CD14-positive monocyte (primary cell): ENCODE measurements around the gene SLC38A8. TPM values are rescaled to one million over a fixed set of nuclear protein-coding genes. Genes with fewer than 3 reads are reported as not detected.

Experiments
- DNase-seq, 3 donors: peaks; one replicate each; pipeline ENCODE4 v3.0.0-alpha.2; 2011 to 2022
- H2AFZ ChIP-seq: 2 replicates; pipeline ENCODE4 v1.6.0; 2012; ENCODE audit warnings: mild to moderate bottlenecking, low read depth, low read length, inconsistent platforms; ENCODE audit not compliant: insufficient read depth, poor library complexity, severe bottlenecking
- H3K27ac ChIP-seq, 2 donors: 1 replicate in 1 of 2; 2 replicates in 1 of 2; pipeline ENCODE4 v1.5.1; 2012 to 2013; ENCODE audit warnings: low read length in 2 of 2, control low read depth in 1 of 2, inconsistent platforms in 1 of 2, low read depth in 1 of 2, mild to moderate bottlenecking in 1 of 2
- H3K27me3 ChIP-seq, 2 donors: one replicate each; pipeline versions ENCODE4 v1.6.0 to v1.6.1; 2011 to 2013; ENCODE audit warnings: low read length in 2 of 2; ENCODE audit not compliant: control insufficient read depth in 2 of 2, insufficient read depth in 2 of 2
- H3K36me3 ChIP-seq, 2 donors: replicated peaks in 1 of 2; 1 replicate in 1 of 2; 2 replicates in 1 of 2; pipeline versions ENCODE4 v1.5.1 to v1.6.1; 2012 to 2013; ENCODE audit warnings: low read length in 2 of 2, control low read depth in 1 of 2, inconsistent platforms in 1 of 2, mild to moderate bottlenecking in 1 of 2; ENCODE audit not compliant: insufficient read depth in 2 of 2, control insufficient read depth in 1 of 2
- H3K4me1 ChIP-seq, 2 donors: 1 replicate in 1 of 2; 2 replicates in 1 of 2; pipeline versions ENCODE4 v1.5.1 to v1.6.1; 2012 to 2013; ENCODE audit warnings: low read length in 2 of 2, control low read depth in 1 of 2, inconsistent platforms in 1 of 2, mild to moderate bottlenecking in 1 of 2, moderate library complexity in 1 of 2; ENCODE audit not compliant: insufficient read depth in 2 of 2, control insufficient read depth in 1 of 2
- H3K4me2 ChIP-seq: replicated peaks from 2 replicates; pipeline ENCODE3; 2012; ENCODE audit warnings: low read length, moderate library complexity, mild to moderate bottlenecking; ENCODE audit not compliant: poor library complexity, severe bottlenecking; ENCODE audit errors: extremely low read depth
- H3K4me3 ChIP-seq, 3 experiments: fragments of 200-600 bp in 1 of 3; sonication (generic) in 1 of 3; replicated peaks in 1 of 3; 1 replicate in 2 of 3; 2 replicates in 1 of 3; pipeline ENCODE4 v1.5.1; 2011 to 2013; ENCODE audit warnings: low read length in 3 of 3, mild to moderate bottlenecking in 3 of 3, control low read depth in 2 of 3, low read depth in 2 of 3, inconsistent platforms in 1 of 3, moderate library complexity in 1 of 3
- H3K79me2 ChIP-seq: 2 replicates; pipeline ENCODE4 v1.6.0; 2012; ENCODE audit warnings: mild to moderate bottlenecking, control low read depth, inconsistent platforms, low read length, moderate library complexity; ENCODE audit not compliant: insufficient read depth
- H3K9ac ChIP-seq: 2 replicates; pipeline ENCODE4 v1.6.0; 2017; ENCODE audit warnings: low read length, mild to moderate bottlenecking; ENCODE audit not compliant: insufficient read depth, poor library complexity, severe bottlenecking
- H3K9me3 ChIP-seq, 2 donors: replicated peaks in 1 of 2; 1 replicate in 1 of 2; 2 replicates in 1 of 2; pipeline versions ENCODE4 v1.5.1 to v1.6.1; 2012 to 2013; ENCODE audit warnings: low read length in 2 of 2, control low read depth in 1 of 2; ENCODE audit not compliant: control insufficient read depth in 1 of 2, insufficient read depth in 1 of 2
- H4K20me1 ChIP-seq: 2 replicates; pipeline ENCODE4 v1.6.0; 2012; ENCODE audit warnings: mild to moderate bottlenecking, low read length, control low read depth, moderate library complexity; ENCODE audit not compliant: insufficient read depth
- H3K27ac Mint-ChIP-seq, 7 donors: one replicate each; pipeline ENCODE4 v1.8.0; 2020; ENCODE audit warnings: mild to moderate bottlenecking in 7 of 7, mixed read lengths in 7 of 7, moderate library complexity in 6 of 7, inconsistent platforms in 2 of 7
- H3K27me3 Mint-ChIP-seq, 3 donors: one replicate each; pipeline ENCODE4 v1.8.0; 2021 to 2022; ENCODE audit warnings: low read depth in 3 of 3, mild to moderate bottlenecking in 3 of 3, mixed read lengths in 3 of 3, moderate library complexity in 3 of 3, inconsistent platforms in 1 of 3
- H3K36me3 Mint-ChIP-seq, 2 donors: one replicate each; pipeline ENCODE4 v1.8.0; 2020; ENCODE audit warnings: mixed read lengths in 2 of 2, inconsistent platforms in 1 of 2, mild to moderate bottlenecking in 1 of 2
- H3K4me1 Mint-ChIP-seq: one replicate; pipeline ENCODE4 v1.8.0; 2020; ENCODE audit warnings: mild to moderate bottlenecking, mixed read lengths
- H3K4me3 Mint-ChIP-seq, 2 donors: one replicate each; pipeline ENCODE4 v1.8.0; 2020; ENCODE audit warnings: mild to moderate bottlenecking in 2 of 2, mixed read lengths in 2 of 2, moderate library complexity in 1 of 2
- H3K9me3 Mint-ChIP-seq, 7 donors: one replicate each; pipeline ENCODE4 v1.8.0; 2020 to 2022; ENCODE audit warnings: mixed read lengths in 7 of 7, mild to moderate bottlenecking in 6 of 7, moderate library complexity in 6 of 7, inconsistent platforms in 2 of 7
- CTCF ChIP-seq: fragments of 200-600 bp; IDR thresholded peaks from one replicate; pipeline ENCODE4 v1.8.0; 2022; ENCODE audit warnings: antibody characterized with exemption, mild to moderate bottlenecking
- WGBS: methylation state at CpG from one replicate; pipeline ENCODE4 v1.1.5; 2013; ENCODE audit warnings: missing lambda C conversion rate; ENCODE audit not compliant: insufficient coverage; 5-methylcytosine and 5-hydroxymethylcytosine counted together
- intact Hi-C, 2 donors: fragments of 100-400 bp; cut with micrococcal nuclease; formaldehyde crosslinking; loops; one replicate each; pipeline versions ENCODE4 v1.15.0 to v1.15.1; 2023
- polyA plus RNA-seq, 3 donors: library from polyadenylated mRNA; depleted of rRNA in 1 of 3; unstranded in 2 of 3; stranded (reverse) in 1 of 3; fragments of 300-500 nt in 2 of 3; fragments of >200 nt in 1 of 3; fragmentation: Illumina TruSeq in 2 of 3; gene quantifications; 1 replicate in 2 of 3; 2 replicates in 1 of 3; pipeline ENCODE4 v1.2.3, GENCODE V29; 2012 to 2021

The SLC38A8 gene
- polyA plus RNA-seq, 3 donors: not detected

GRCh38 chr16:83981799-83982198 lies 60.8 kb downstream of the SLC38A8 start:
- Mint-ChIP-seq H3K36me3 (no peaks in the 10 kb centered on the region), H3K27me3 (peaks cover 11 to 31% (median 19%) of the 10 kb centered on the region in 3 donors), H3K4me1 (no peaks in the 10 kb centered on the region), H3K27ac (no peak overlapping the region), H3K9me3 (peaks cover 12 to 32% (median 23%) of the 10 kb centered on the region in 7 donors), H3K4me3 (no peak overlapping the region)
- Histone ChIP-seq H4K20me1 (no peaks in the 10 kb centered on the region), H3K4me2 (no peak overlapping the region), H3K9ac (no peak overlapping the region), H3K79me2 (no peaks in the 10 kb centered on the region), H3K36me3 (no peaks in the 10 kb centered on the region), H2AFZ (no peak overlapping the region), H3K4me1 (no peaks in the 10 kb centered on the region), H3K4me3 (no peak overlapping the region), H3K27ac (no peak overlapping the region), H3K27me3 (peaks cover 2 to 3% of the 10 kb centered on the region in 2 donors), H3K9me3 (peaks cover 19 to 29% of the 10 kb centered on the region in 2 donors)
- intact Hi-C loops: no loop called here
- DNase-seq: no peak
- TF ChIP-seq CTCF: no peak
- 99% methylated on average over 8 of the region's 8 CpGs for WGBS

- Histone ChIP-seq H3K9me3 (peaks cover 19 to 29% of the 10 kb centered on the region in 2 donors), H3K27ac (no peak overlapping the region), H4K20me1 (no peaks in the 10 kb centered on the region), H3K4me2 (no peak overlapping the region), H3K27me3 (peaks cover 0 to 2% of the 10 kb centered on the region in 2 donors), H3K36me3 (no peaks in the 10 kb centered on the region), H3K79me2 (no peaks in the 10 kb centered on the region), H3K4me3 (no peak overlapping the region), H3K4me1 (no peaks in the 10 kb centered on the region), H2AFZ (no peak overlapping the region), H3K9ac (no peak overlapping the region)
- Mint-ChIP-seq H3K9me3 (peaks cover 12 to 32% (median 23%) of the 10 kb centered on the region in 7 donors), H3K27me3 (peaks cover 14 to 25% (median 19%) of the 10 kb centered on the region in 3 donors), H3K4me1 (no peaks in the 10 kb centered on the region), H3K36me3 (no peaks in the 10 kb centered on the region), H3K27ac (peak overlapping the region in 1 of 7 donors; percentile 50), H3K4me3 (no peak overlapping the region)
- no peak for DNase-seq
- TF ChIP-seq CTCF: no peak
- intact Hi-C loops: no loop called here
- WGBS: 90% methylated on average over 1 of the region's 2 CpGs
Observed at GRCh38 chr16:83980794-83981193, 61.8 kb downstream of the SLC38A8 start.
